ENCODE results near the gene TSEN54. TPM values are rescaled to one million over a fixed set of nuclear protein-coding genes. Genes with fewer than 3 reads are reported as not detected.

The TSEN54 gene
- total RNA-seq, 1 donor from 2014 or later: 23.3 TPM

DNA sequence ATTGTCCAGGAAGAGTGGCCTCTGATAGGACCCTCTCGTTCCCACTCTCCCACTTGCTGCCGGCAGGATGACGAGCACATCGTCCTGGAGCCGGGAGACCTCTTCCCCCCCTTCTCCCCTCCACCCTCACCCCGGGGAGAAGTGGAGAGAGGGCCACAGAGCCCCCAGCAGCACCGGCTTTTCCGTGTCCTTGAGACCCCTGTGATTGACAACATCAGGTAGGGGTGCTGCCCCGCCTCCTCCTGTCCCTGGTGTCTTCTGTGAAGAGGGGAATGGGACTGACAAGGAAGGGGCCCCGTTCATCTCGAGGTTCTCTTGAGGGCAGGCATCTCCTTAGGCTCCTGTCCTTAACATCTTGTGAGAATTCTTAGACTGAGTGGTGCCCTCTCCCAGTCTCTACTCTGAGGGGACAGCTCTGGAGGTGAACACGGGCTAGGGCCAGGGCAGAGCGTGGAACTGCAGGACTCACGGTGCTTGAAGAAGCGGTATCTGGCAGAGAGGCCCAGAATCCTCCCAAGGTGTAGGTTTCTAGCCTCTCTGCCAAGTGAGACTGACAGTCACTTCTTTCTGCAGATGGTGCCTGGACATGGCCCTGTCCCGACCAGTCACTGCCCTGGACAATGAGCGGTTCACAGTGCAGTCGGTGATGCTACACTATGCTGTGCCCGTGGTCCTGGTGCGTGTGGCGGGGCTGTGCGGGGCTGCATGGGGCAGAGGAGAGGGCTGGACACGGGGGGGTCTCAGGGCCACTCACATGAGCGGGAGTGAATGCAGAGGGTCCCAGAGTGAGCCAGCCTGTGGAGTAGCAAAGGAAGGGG lies 27.4 kb upstream of the TSEN54 start:
- DNase-seq (ENCODE audit: extremely low spot score, unreplicated experiment): no peak
- no peak overlapping the region for H3K27ac Mint-ChIP-seq (ENCODE audit: unreplicated experiment)
- H3K9me3 Mint-ChIP-seq (ENCODE audit: unreplicated experiment): no peaks in the 10 kb centered on the region
- TF ChIP-seq, protein P1, sequence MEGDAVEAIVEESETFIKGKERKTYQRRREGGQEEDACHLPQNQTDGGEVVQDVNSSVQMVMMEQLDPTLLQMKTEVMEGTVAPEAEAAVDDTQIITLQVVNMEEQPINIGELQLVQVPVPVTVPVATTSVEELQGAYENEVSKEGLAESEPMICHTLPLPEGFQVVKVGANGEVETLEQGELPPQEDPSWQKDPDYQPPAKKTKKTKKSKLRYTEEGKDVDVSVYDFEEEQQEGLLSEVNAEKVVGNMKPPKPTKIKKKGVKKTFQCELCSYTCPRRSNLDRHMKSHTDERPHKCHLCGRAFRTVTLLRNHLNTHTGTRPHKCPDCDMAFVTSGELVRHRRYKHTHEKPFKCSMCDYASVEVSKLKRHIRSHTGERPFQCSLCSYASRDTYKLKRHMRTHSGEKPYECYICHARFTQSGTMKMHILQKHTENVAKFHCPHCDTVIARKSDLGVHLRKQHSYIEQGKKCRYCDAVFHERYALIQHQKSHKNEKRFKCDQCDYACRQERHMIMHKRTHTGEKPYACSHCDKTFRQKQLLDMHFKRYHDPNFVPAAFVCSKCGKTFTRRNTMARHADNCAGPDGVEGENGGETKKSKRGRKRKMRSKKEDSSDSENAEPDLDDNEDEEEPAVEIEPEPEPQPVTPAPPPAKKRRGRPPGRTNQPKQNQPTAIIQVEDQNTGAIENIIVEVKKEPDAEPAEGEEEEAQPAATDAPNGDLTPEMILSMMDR (IDR thresholded peaks at IDR 0.05): no peak
- H3K4me3 Mint-ChIP-seq (ENCODE audit: unreplicated experiment): no peak overlapping the region
- H3K36me3 Mint-ChIP-seq (ENCODE audit: unreplicated experiment): peaks cover 10% of the 10 kb centered on the region
- no peaks in the 10 kb centered on the region for H3K27me3 Mint-ChIP-seq (ENCODE audit: unreplicated experiment)
- H3K4me1 Mint-ChIP-seq (ENCODE audit: unreplicated experiment): peaks cover 10% of the 10 kb centered on the region

DNA sequence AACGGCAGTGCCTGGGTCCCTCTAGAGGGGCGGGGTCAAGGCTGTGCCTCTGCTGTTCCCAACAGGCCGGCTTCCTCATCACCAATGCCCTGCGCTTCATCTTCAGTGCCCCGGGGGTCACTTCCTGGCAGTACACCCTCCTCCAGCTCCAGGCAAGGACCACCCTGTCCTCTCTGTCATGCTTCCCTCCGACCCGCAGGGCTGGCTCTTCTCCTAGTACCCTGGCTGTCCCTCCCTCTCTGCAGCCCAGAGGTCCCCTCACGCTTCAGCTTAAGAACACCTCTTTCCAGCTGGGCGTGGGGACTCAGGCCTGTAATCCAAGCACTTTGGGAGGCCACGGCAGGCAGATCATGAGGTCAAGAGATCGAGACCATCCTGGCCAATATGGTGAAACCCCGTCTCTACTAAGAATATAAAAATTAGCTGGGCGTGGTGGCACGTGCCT lies 26.8 kb upstream of the TSEN54 start:
- TF ChIP-seq, protein P1 (IDR thresholded peaks at IDR 0.05): no peak
- Mint-ChIP-seq H3K36me3 (ENCODE audit: unreplicated experiment) (peaks cover 10% of the 10 kb centered on the region), H3K27me3 (ENCODE audit: unreplicated experiment) (no peaks in the 10 kb centered on the region), H3K27ac (ENCODE audit: unreplicated experiment) (no peak overlapping the region), H3K9me3 (ENCODE audit: unreplicated experiment) (no peaks in the 10 kb centered on the region), H3K4me3 (ENCODE audit: unreplicated experiment) (no peak overlapping the region), H3K4me1 (ENCODE audit: unreplicated experiment) (peaks cover 10% of the 10 kb centered on the region)
- DNase-seq (ENCODE audit: extremely low spot score, unreplicated experiment): no peak

DNA sequence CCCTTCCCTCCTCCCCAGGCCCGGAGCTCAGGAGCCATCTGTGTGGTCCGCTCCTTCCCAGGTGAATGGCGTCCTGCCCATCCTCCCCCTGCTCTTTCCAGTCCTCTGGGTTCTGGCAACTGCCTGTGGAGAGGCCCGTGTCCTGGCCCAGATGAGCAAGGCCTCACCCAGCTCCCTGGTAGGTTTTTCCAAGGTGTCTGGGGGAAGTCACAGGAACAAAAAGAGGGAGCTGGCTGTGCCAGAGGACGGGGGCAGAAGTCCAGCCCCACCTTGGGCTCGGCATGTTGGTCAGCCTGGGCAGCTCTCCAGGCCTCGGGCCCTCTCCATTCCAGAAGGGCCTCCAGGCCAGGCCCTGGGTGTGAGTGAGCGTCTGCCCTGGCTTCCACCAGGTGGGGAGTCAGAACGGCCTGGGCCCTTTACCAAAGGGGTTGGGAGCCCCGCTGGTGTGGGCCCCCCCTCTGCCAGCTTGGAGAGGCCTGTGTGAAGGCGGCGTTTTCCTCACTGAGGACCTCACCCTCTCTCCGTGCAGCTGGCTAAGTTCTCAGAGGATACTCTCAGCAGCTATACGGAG lies 26.1 kb upstream of the TSEN54 start:
- Mint-ChIP-seq H3K4me3 (ENCODE audit: unreplicated experiment) (no peak overlapping the region), H3K4me1 (ENCODE audit: unreplicated experiment) (peaks cover 10% of the 10 kb centered on the region)

DNA sequence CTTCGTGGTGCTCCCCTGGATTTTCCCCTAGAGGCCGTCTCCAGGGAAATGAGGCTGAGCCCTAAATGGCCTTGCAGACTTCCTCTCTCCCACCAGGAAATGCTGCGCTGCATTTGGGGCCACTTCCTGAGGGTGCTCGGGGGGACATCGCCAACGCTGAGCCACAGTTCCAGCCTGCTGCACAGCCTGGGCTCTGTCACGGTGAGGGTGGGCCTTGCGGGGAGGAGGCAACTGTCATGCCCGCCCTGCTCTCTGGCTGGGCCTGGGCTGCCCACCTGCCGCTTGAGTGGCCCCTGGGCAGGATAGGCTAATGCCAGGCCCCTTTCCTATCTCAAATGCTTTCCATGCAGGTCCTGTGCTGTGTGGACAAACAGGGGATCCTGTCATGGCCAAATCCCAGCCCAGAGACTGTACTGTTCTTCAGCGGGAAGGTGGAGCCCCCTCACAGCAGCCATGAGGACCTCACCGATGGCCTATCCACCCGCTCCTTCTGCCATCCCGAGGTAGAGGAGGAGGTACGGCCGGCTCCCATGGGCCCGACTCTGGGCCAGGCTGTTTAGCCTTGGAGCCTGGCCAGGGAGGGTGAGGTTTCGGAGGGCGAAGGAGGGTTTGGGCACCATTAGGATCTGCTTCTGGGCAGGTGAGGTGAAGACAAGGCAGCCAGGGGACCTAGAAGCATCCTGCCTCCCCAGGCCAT lies 25.2 kb upstream of the TSEN54 start:
- Mint-ChIP-seq H3K27me3 (ENCODE audit: unreplicated experiment) (no peaks in the 10 kb centered on the region), H3K4me1 (ENCODE audit: unreplicated experiment) (peaks cover 10% of the 10 kb centered on the region), H3K27ac (ENCODE audit: unreplicated experiment) (no peak overlapping the region), H3K9me3 (ENCODE audit: unreplicated experiment) (no peaks in the 10 kb centered on the region), H3K36me3 (ENCODE audit: unreplicated experiment) (peaks cover 14% of the 10 kb centered on the region), H3K4me3 (ENCODE audit: unreplicated experiment) (no peak overlapping the region)
- TF ChIP-seq, protein P1 (IDR thresholded peaks at IDR 0.05): no peak
- no peak for DNase-seq (ENCODE audit: extremely low spot score, unreplicated experiment)

More for the DNA sequence above, 26.1 kb upstream of the TSEN54 start:
- no peak for DNase-seq (ENCODE audit: extremely low spot score, unreplicated experiment)
- Mint-ChIP-seq H3K9me3 (ENCODE audit: unreplicated experiment) (no peaks in the 10 kb centered on the region), H3K27me3 (ENCODE audit: unreplicated experiment) (no peaks in the 10 kb centered on the region), H3K36me3 (ENCODE audit: unreplicated experiment) (peaks cover 10% of the 10 kb centered on the region), H3K27ac (ENCODE audit: unreplicated experiment) (no peak overlapping the region)
- TF ChIP-seq, protein P1 (IDR thresholded peaks at IDR 0.05): no peak

DNA sequence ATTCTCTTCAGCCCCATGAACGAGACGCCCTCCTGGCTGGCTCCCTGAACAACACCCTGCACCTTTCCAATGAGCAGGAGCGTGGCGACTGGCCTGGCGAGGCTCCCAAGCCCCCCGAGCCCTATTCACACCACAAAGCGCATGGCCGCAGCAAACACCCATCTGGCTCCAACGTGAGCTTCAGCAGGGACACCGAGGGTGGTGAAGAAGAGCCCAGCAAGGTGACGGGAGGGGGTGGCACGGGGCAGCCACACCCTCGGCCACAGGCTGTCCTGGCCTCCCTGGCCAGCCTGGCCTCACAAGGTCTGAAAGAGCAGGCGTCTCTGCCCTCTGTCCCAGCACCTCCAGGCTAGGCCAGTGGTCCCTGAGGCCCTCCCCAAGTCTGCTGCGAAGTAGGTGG lies 24.6 kb upstream of the TSEN54 start:
- peaks cover 10% of the 10 kb centered on the region for H3K4me1 Mint-ChIP-seq (ENCODE audit: unreplicated experiment)
- H3K36me3 Mint-ChIP-seq (ENCODE audit: unreplicated experiment): peaks cover 9% of the 10 kb centered on the region
- TF ChIP-seq, protein P1 (IDR thresholded peaks at IDR 0.05): no peak
- H3K27ac Mint-ChIP-seq (ENCODE audit: unreplicated experiment): no peak overlapping the region
- DNase-seq (ENCODE audit: extremely low spot score, unreplicated experiment): no peak
- H3K27me3 Mint-ChIP-seq (ENCODE audit: unreplicated experiment): no peaks in the 10 kb centered on the region
- H3K9me3 Mint-ChIP-seq (ENCODE audit: unreplicated experiment): no peaks in the 10 kb centered on the region
- H3K4me3 Mint-ChIP-seq (ENCODE audit: unreplicated experiment): no peak overlapping the region

Measured in osteocyte (in vitro differentiated cells).